H1 (cell line): ENCODE results near the gene FOXF2. TPM values are rescaled to one million over a fixed set of nuclear protein-coding genes. Genes with fewer than 3 reads are reported as not detected.
A peak's percentile ranks its signal among the peaks of the same experiment; 100 is the strongest.

Experiments
- CTCF ChIA-PET: fragments of 300-600 bp; sonication (Branson Sonifier 250); formaldehyde crosslinking; loops from one replicate; lab custom pipeline; 2021; ENCODE audit not compliant: partially characterized antibody; lab: Charles Lee
- POLR2A ChIA-PET: fragments of 300-600 bp; sonication (Branson Sonifier 250); formaldehyde crosslinking; loops from one replicate; lab custom pipeline; 2021; ENCODE audit warnings: inconsistent platforms; ENCODE audit not compliant: partially characterized antibody; lab: Charles Lee
- DNase-seq, 2 experiments: peaks; one replicate each; pipeline versions ENCODE4 v3.0.0 to v3.0.0-alpha.2; 2010 to 2022; ENCODE audit warnings: low spot score in 2 of 2, low read depth in 1 of 2, mixed read lengths in 1 of 2
- FAIRE-seq: peaks from 2 replicates; lab custom pipeline; 2011; peaks lifted over from hg19 to GRCh38; lab: Jason Lieb, UNC
- H2AFZ ChIP-seq: 2 replicates; pipeline ENCODE4 v1.8.1; 2012; ENCODE audit warnings: low read length, inconsistent platforms
- H2AK5ac ChIP-seq: 2 replicates; pipeline ENCODE4 v1.6.1; 2013; ENCODE audit warnings: low read depth, low read length
- H2BK120ac ChIP-seq: replicated peaks from 2 replicates; pipeline ENCODE3; 2013; ENCODE audit warnings: low read depth, low read length, inconsistent platforms
- H2BK12ac ChIP-seq: 2 replicates; pipeline ENCODE4 v1.6.1; 2013; ENCODE audit warnings: low read depth, low read length
- H2BK15ac ChIP-seq: 2 replicates; pipeline ENCODE4 v1.6.1; 2013; ENCODE audit warnings: low read length
- H2BK20ac ChIP-seq: 2 replicates; pipeline ENCODE4 v1.6.1; 2013; ENCODE audit warnings: low read length
- H2BK5ac ChIP-seq: 2 replicates; pipeline ENCODE4 v1.6.1; 2013; ENCODE audit warnings: low read depth, low read length
- H3K14ac ChIP-seq: 2 replicates; pipeline ENCODE4 v1.6.1; 2013; ENCODE audit warnings: inconsistent platforms; ENCODE audit not compliant: insufficient read length
- H3K18ac ChIP-seq: 2 replicates; pipeline ENCODE4 v1.6.1; 2013; ENCODE audit warnings: low read length; ENCODE audit errors: extremely low read depth
- H3K23ac ChIP-seq: 2 replicates; pipeline ENCODE4 v1.6.1; 2013; ENCODE audit warnings: inconsistent platforms; ENCODE audit not compliant: insufficient read length
- H3K23me2 ChIP-seq: 2 replicates; pipeline ENCODE4 v1.6.1; 2013; ENCODE audit warnings: low read depth, low read length
- H3K27ac ChIP-seq: 2 replicates; pipeline ENCODE4 v1.6.1; 2011; ENCODE audit warnings: low read depth, low read length, inconsistent platforms
- H3K27me3 ChIP-seq, 4 experiments: replicated peaks in 1 of 4; 1 replicate in 1 of 4; 2 replicates in 3 of 4; pipeline versions ENCODE4 v1.6.1 to v1.8.1; 2011 to 2013; ENCODE audit warnings: low read length in 3 of 4, mild to moderate bottlenecking in 3 of 4, inconsistent platforms in 2 of 4, mixed read lengths in 2 of 4, moderate library complexity in 1 of 4; ENCODE audit not compliant: control insufficient read depth in 3 of 4, insufficient read depth in 3 of 4; ENCODE audit errors: extremely low read depth in 1 of 4
- H3K36me3 ChIP-seq, 4 experiments: 2 replicates each; pipeline versions ENCODE4 v1.6.1 to v1.8.1; 2011 to 2013; ENCODE audit warnings: mild to moderate bottlenecking in 4 of 4, low read length in 3 of 4, moderate library complexity in 2 of 4, control low read depth in 1 of 4, inconsistent platforms in 1 of 4; ENCODE audit not compliant: insufficient read depth in 4 of 4, control insufficient read depth in 2 of 4
- H3K4ac ChIP-seq: replicated peaks from 2 replicates; pipeline ENCODE3; 2013; ENCODE audit warnings: low read length, low read depth, mixed read lengths, inconsistent platforms; ENCODE audit not compliant: insufficient read length
- H3K4me1 ChIP-seq, 4 experiments: replicated peaks in 1 of 4; 1 replicate in 1 of 4; 2 replicates in 3 of 4; pipeline versions ENCODE4 v1.6.1 to v1.8.1; 2011 to 2013; ENCODE audit warnings: low read length in 3 of 4, inconsistent platforms in 2 of 4, mixed read lengths in 1 of 4; ENCODE audit not compliant: insufficient read depth in 4 of 4, control insufficient read depth in 3 of 4
- H3K4me2 ChIP-seq, 2 experiments: 2 replicates each; pipeline versions ENCODE4 v1.6.1 to v1.8.1; 2011 to 2013; ENCODE audit warnings: low read depth in 2 of 2, low read length in 2 of 2, control low read depth in 1 of 2, inconsistent platforms in 1 of 2, mild to moderate bottlenecking in 1 of 2; ENCODE audit not compliant: insufficient read depth in 1 of 2
- H3K4me3 ChIP-seq, 4 experiments: fragments of 200-600, 300-600 bp in 1 of 4; sonication (generic), shearing (Covaris generic), sonication (Bioruptor Twin) in 1 of 4; 2 replicates each; pipeline versions ENCODE4 v1.5.1 to v1.8.1; 2011 to 2016; ENCODE audit warnings: low read length in 4 of 4, low read depth in 3 of 4, control low read depth in 2 of 4, inconsistent platforms in 2 of 4, mild to moderate bottlenecking in 2 of 4, mixed read lengths in 1 of 4, moderate library complexity in 1 of 4; ENCODE audit not compliant: insufficient read depth in 2 of 4; ENCODE audit errors: extremely low read depth in 1 of 4
- H3K56ac ChIP-seq: replicated peaks from 2 replicates; pipeline ENCODE3; 2013; ENCODE audit warnings: low read depth, mild to moderate bottlenecking, mixed read lengths, low read length, inconsistent platforms; ENCODE audit not compliant: insufficient read length
- H3K79me1 ChIP-seq: 2 replicates; pipeline ENCODE4 v1.6.1; 2013; ENCODE audit warnings: low read depth, low read length, control low read depth
- H3K79me2 ChIP-seq, 2 experiments: 2 replicates each; pipeline versions ENCODE4 v1.6.1 to v1.8.1; 2012 to 2013; ENCODE audit warnings: low read length in 2 of 2, mild to moderate bottlenecking in 2 of 2, inconsistent platforms in 1 of 2; ENCODE audit not compliant: insufficient read depth in 2 of 2, control insufficient read depth in 1 of 2
- H3K9ac ChIP-seq, 4 experiments: replicated peaks in 1 of 4; 1 replicate in 1 of 4; 2 replicates in 3 of 4; pipeline versions ENCODE4 v1.6.1 to v1.8.1; 2011 to 2013; ENCODE audit warnings: low read depth in 3 of 4, low read length in 3 of 4, control low read depth in 2 of 4, mild to moderate bottlenecking in 2 of 4, moderate library complexity in 2 of 4, inconsistent platforms in 1 of 4; ENCODE audit errors: extremely low read depth in 1 of 4
- H3K9me3 ChIP-seq, 2 experiments: 2 replicates each; pipeline versions ENCODE4 v1.6.1 to v1.8.1; 2012 to 2013; ENCODE audit warnings: mild to moderate bottlenecking in 2 of 2, moderate library complexity in 2 of 2, control low read depth in 1 of 2, inconsistent platforms in 1 of 2, low read depth in 1 of 2, low read length in 1 of 2, mixed read lengths in 1 of 2; ENCODE audit not compliant: insufficient read depth in 2 of 2
- H4K20me1 ChIP-seq, 2 experiments: replicated peaks in 1 of 2; 2 replicates each; pipeline versions ENCODE3 to v1.8.1; 2011 to 2013; ENCODE audit warnings: inconsistent platforms in 2 of 2, low read length in 2 of 2, mild to moderate bottlenecking in 1 of 2; ENCODE audit not compliant: insufficient read depth in 2 of 2, control insufficient read depth in 1 of 2
- H4K5ac ChIP-seq: 2 replicates; pipeline ENCODE4 v1.6.1; 2013; ENCODE audit warnings: low read length, low read depth, mixed read lengths, inconsistent platforms; ENCODE audit not compliant: insufficient read length
- H4K8ac ChIP-seq: 2 replicates; pipeline ENCODE4 v1.8.0; 2013; ENCODE audit warnings: mild to moderate bottlenecking, moderate library complexity, low read length, inconsistent platforms; ENCODE audit not compliant: insufficient read depth; ENCODE audit errors: extremely low read depth
- H4K91ac ChIP-seq: replicated peaks from 2 replicates; pipeline ENCODE3; 2013; ENCODE audit warnings: low read length, mixed read lengths, inconsistent platforms; ENCODE audit not compliant: insufficient read length
- BACH1 ChIP-seq: IDR thresholded peaks from 2 replicates; pipeline ENCODE4 v1.6.1; 2012; ENCODE audit warnings: low read length, improper control_type of control experiment
- KDM1A ChIP-seq: fragments of 200-600, 300-600 bp; sonication (generic); IDR thresholded peaks from 2 replicates; pipeline ENCODE4 v1.7.1; 2016; ENCODE audit warnings: mild to moderate bottlenecking, low read length, borderline replicate concordance
- WGBS, 2 experiments: shearing (Covaris generic) in 1 of 2; methylation state at CpG; one replicate each; pipeline versions ENCODE4 v1.1.6 to v1.1.7; 2013 to 2015; ENCODE audit warnings: low lambda C conversion rate in 2 of 2, mixed read lengths in 2 of 2, inconsistent platforms in 1 of 2, low coverage in 1 of 2, missing lambda C conversion rate in 1 of 2; ENCODE audit not compliant: insufficient replicate concordance in 2 of 2, insufficient coverage in 1 of 2, insufficient read length in 1 of 2; ENCODE audit errors: extremely low coverage in 1 of 2, missing lambda C conversion rate in 1 of 2; 5-methylcytosine and 5-hydroxymethylcytosine counted together
- polyA plus RNA-seq, 7 experiments: library from polyadenylated mRNA; depleted of rRNA in 3 of 7; stranded (reverse) in 5 of 7; unstranded in 2 of 7; fragments of >200 nt in 5 of 7; fragments of 200-250 nt in 2 of 7; gene quantifications; 1 replicate in 5 of 7; 2 replicates in 1 of 7; 4 replicates in 1 of 7; pipeline versions ENCODE4 v1.2.1 to v1.2.3, GENCODE V29; 2011 to 2013; ENCODE audit warnings: missing spikeins in 2 of 7, mixed read lengths in 2 of 7
- total RNA-seq: library from RNA; stranded (reverse); fragmentation: NEBNext Ultra II Directional; extraction: Animal tissue kit (Norgen Biotek cat#: 25700); gene quantifications from 2 replicates; pipeline ENCODE4 v1.2.1, GENCODE V29; 2021

FOXF2 gene
- total and polyA plus RNA-seq, 2 of the 8 experiments (the other 6 are each of a cell fraction or from before 2014, with no cell fraction given): 0.05 TPM; not detected in 1

- no peaks in the 10 kb centered on the region for H4K20me1 ChIP-seq
- H2BK5ac ChIP-seq: no peak overlapping the region
- no peak overlapping the region for H2BK20ac ChIP-seq
- H3K4ac ChIP-seq: no peak overlapping the region
- no peaks in the 10 kb centered on the region for H3K79me1 ChIP-seq
- H3K9ac ChIP-seq: no peak overlapping the region
- H3K4me1 ChIP-seq: peaks cover 0 to 5% (median 0%) of the 10 kb centered on the region in 4 experiments; a peak in 1 of 7 replicates
- H3K23ac ChIP-seq: no peak overlapping the region
- TF ChIP-seq KDM1A (0 out of 2 replicates have a peak, but pooled peaks have one; percentile 30), BACH1 (no peak)
- TF ChIP-seq, all 59 proteins: peak for 1
- no peak overlapping the region for H3K56ac ChIP-seq
- WGBS, 2 experiments: 92% methylated on average over 10 of the region's 10 CpGs; no CpG with 5 or more reads in 1 of the 2 experiments
- no peak overlapping the region for H4K8ac ChIP-seq
- no peak overlapping the region for H4K5ac ChIP-seq
- no peak overlapping the region for H3K4me3 ChIP-seq
- 0 out of 4 replicates have a peak, but pooled peaks cover 0 to 2% of the 10 kb centered on the region in 2 experiments for H3K9me3 ChIP-seq
- H3K18ac ChIP-seq: no peak overlapping the region
- ChIA-PET POLR2A (no interaction called here), CTCF (interaction anchor here (10.6 kb wide), 1 partner anchor 9 kb away, joined by 101 read pairs; no protein-coding TSS in a partner anchor)
- H3K14ac ChIP-seq: no peak overlapping the region
- no peaks in the 10 kb centered on the region for H3K27me3 ChIP-seq
- DNase-seq: no peak
- no peak overlapping the region for H2AK5ac ChIP-seq
- no peak overlapping the region for H2BK120ac ChIP-seq
- no peak overlapping the region for H2BK15ac ChIP-seq
- no peak overlapping the region for H4K91ac ChIP-seq
- H3K27ac ChIP-seq: no peak overlapping the region
- no peak for FAIRE-seq
- no peak overlapping the region for H3K4me2 ChIP-seq
- H2BK12ac ChIP-seq: no peak overlapping the region
- no peaks in the 10 kb centered on the region for H3K23me2 ChIP-seq
- no peak overlapping the region for H2AFZ ChIP-seq
- no peaks in the 10 kb centered on the region for H3K36me3 ChIP-seq
- no peaks in the 10 kb centered on the region for H3K79me2 ChIP-seq
These were observed 26.2 kb downstream of the FOXF2 start for GRCh38 chr6:1415416-1416063.
